ENCODE results near the gene ZMYM1. TPM values are rescaled to one million over a fixed set of nuclear protein-coding genes. Genes with fewer than 3 reads are reported as not detected.

The ZMYM1 gene
- total and polyA plus RNA-seq, 2 of the 8 experiments (the other 6 are each of a cell fraction or from before 2014, with no cell fraction given), result 10.0 to 41.3 TPM

- Histone ChIP-seq H3K56ac (replicated peaks; ENCODE audit: insufficient read length, low read depth, low read length) (no peak overlapping the region), H2BK5ac (ENCODE audit: low read depth, low read length) (no peak overlapping the region), H3K36me3 (ENCODE audit: control insufficient read depth in 2 of 4, insufficient read depth in 4 of 4, low read length in 3 of 4) (no peaks in the 10 kb centered on the region), H3K9ac (replicated peaks in 1 of 4; ENCODE audit: extremely low read depth in 1 of 4, low read depth in 3 of 4, low read length in 3 of 4) (no peak overlapping the region), H2BK12ac (ENCODE audit: low read depth, low read length) (no peak overlapping the region), H3K27me3 (replicated peaks in 1 of 4; ENCODE audit: control insufficient read depth in 3 of 4, extremely low read depth in 1 of 4, insufficient read depth in 3 of 4, low read length in 3 of 4) (no peaks in the 10 kb centered on the region), H4K8ac (ENCODE audit: extremely low read depth, insufficient read depth, low read length) (no peak overlapping the region), H3K23ac (ENCODE audit: insufficient read length) (no peak overlapping the region), H3K4me2 (ENCODE audit: insufficient read depth in 1 of 2, low read depth in 2 of 2, low read length in 2 of 2) (no peak overlapping the region), H3K14ac (ENCODE audit: insufficient read length) (no peak overlapping the region), H3K23me2 (ENCODE audit: low read depth, low read length) (0 out of 2 replicates have a peak, but pooled peaks cover 1% of the 10 kb centered on the region), H4K20me1 (replicated peaks in 1 of 2; ENCODE audit: control insufficient read depth in 1 of 2, insufficient read depth in 2 of 2, low read length in 2 of 2) (no peaks in the 10 kb centered on the region), H4K91ac (replicated peaks; ENCODE audit: insufficient read length, low read length) (no peak overlapping the region), H3K4me3 (ENCODE audit: extremely low read depth in 1 of 4, insufficient read depth in 2 of 4, low read depth in 3 of 4, low read length in 4 of 4) (no peak overlapping the region), H3K4me1 (replicated peaks in 1 of 4; ENCODE audit: control insufficient read depth in 3 of 4, insufficient read depth in 4 of 4, low read length in 3 of 4) (no peaks in the 10 kb centered on the region), H2AFZ (ENCODE audit: low read length) (no peak overlapping the region), H2AK5ac (ENCODE audit: low read depth, low read length) (no peak overlapping the region), H3K4ac (replicated peaks; ENCODE audit: insufficient read length, low read depth, low read length) (no peak overlapping the region), H3K9me3 (ENCODE audit: insufficient read depth in 2 of 2, low read depth in 1 of 2, low read length in 1 of 2) (peaks cover 4 to 13% of the 10 kb centered on the region in 2 experiments; a peak in 3 of 4 replicates), H2BK120ac (replicated peaks; ENCODE audit: low read depth, low read length) (no peak overlapping the region), H3K79me1 (ENCODE audit: low read depth, low read length) (no peaks in the 10 kb centered on the region), H3K27ac (ENCODE audit: low read depth, low read length) (no peak overlapping the region), H3K18ac (ENCODE audit: extremely low read depth, low read length) (no peak overlapping the region), H3K79me2 (ENCODE audit: control insufficient read depth in 1 of 2, insufficient read depth in 2 of 2, low read length in 2 of 2) (no peaks in the 10 kb centered on the region), H2BK20ac (ENCODE audit: low read length) (no peak overlapping the region), H2BK15ac (ENCODE audit: low read length) (no peak overlapping the region), H4K5ac (ENCODE audit: insufficient read length, low read depth, low read length) (no peak overlapping the region)
- ChIA-PET CTCF (ENCODE audit: partially characterized antibody) (no interaction called here), POLR2A (ENCODE audit: partially characterized antibody) (no interaction called here)
- 86% methylated on average over 4 of the region's 4 CpGs; no CpG with 5 or more reads in 1 of the 2 experiments for WGBS, 2 experiments (ENCODE audit: extremely low coverage in 1 of 2, insufficient coverage in 1 of 2, insufficient read length in 1 of 2, insufficient replicate concordance in 2 of 2, low coverage in 1 of 2, low lambda C conversion rate in 2 of 2, missing lambda C conversion rate in 1 of 2)
- FAIRE-seq, result no peak
- TF ChIP-seq CBX5 (IDR thresholded peaks at IDR 0.05; ENCODE audit: low read depth, low read length) (no peak), TAF1 (IDR thresholded peaks at IDR 0.05; ENCODE audit: low read depth, low read length) (no peak), NRF1 (IDR thresholded peaks at IDR 0.05; ENCODE audit: low read depth, low read length) (no peak), CBX8 (IDR thresholded peaks at IDR 0.05; ENCODE audit: borderline replicate concordance, low read depth, low read length) (no peak), CEBPB (IDR thresholded peaks at IDR 0.05; ENCODE audit: low read depth, low read length) (no peak), GTF2F1 (IDR thresholded peaks at IDR 0.05; ENCODE audit: borderline replicate concordance, low read depth, low read length) (no peak), HDAC2 (IDR thresholded peaks at IDR 0.05; ENCODE audit: borderline replicate concordance in 1 of 2, low read depth in 2 of 2, low read length in 2 of 2) (no peak), NANOG (IDR thresholded peaks at IDR 0.05; ENCODE audit: insufficient read depth, low read depth, low read length, poor library complexity, severe bottlenecking) (no peak), YY1 (IDR thresholded peaks at IDR 0.05; ENCODE audit: low read depth, low read length) (no peak), KDM5A (IDR thresholded peaks at IDR 0.05; ENCODE audit: low read length) (no peak), BRCA1 (IDR thresholded peaks at IDR 0.05; ENCODE audit: low read depth, low read length) (no peak), SIN3A (conservative IDR thresholded peaks at IDR 0.05 in 1 of 2, IDR thresholded peaks at IDR 0.05 in 1 of 2; ENCODE audit: low read depth in 1 of 2, low read length in 2 of 2) (no peak), SUZ12 (IDR thresholded peaks at IDR 0.05; ENCODE audit: low read length) (no peak), ATF3 (IDR thresholded peaks at IDR 0.05; ENCODE audit: insufficient read depth, low read depth, low read length) (no peak)
- no peak for DNase-seq (ENCODE audit: low read depth in 1 of 2, low spot score in 2 of 2)
Observed at GRCh38 chr1:35036621-35037020, 42.6 kb upstream of the ZMYM1 start.
